Forelimb muscle (tissue), 1 donor: Measurements from ENCODE around the gene RABGAP1. TPM values are rescaled to one million over a fixed set of nuclear protein-coding genes. Genes with fewer than 3 reads are reported as not detected.

Experiments used
- polyA plus RNA-seq: library from polyadenylated mRNA; unstranded; fragments of 120-200 nt; gene quantifications from one replicate; pipeline ENCODE4 v1.2.1, GENCODE V29; 2013; ENCODE audit not compliant: insufficient read length

RABGAP1 gene
- polyA plus RNA-seq, 1 donor: 34.3 TPM

Other genes with a start within 250 kb of the RABGAP1 start
- not detected for gene OR1L4, start 217.0 kb upstream of the RABGAP1 start, polyA plus RNA-seq
- not detected for gene OR1L6, start 198.7 kb upstream of the RABGAP1 start, polyA plus RNA-seq
- gene OR5C1, start 152.1 kb upstream of the RABGAP1 start, polyA plus RNA-seq: not detected
- gene OR1K1, start 140.9 kb upstream of the RABGAP1 start, polyA plus RNA-seq: not detected
- 15.2 TPM for gene PDCL, start 112.4 kb upstream of the RABGAP1 start, polyA plus RNA-seq
- 30.4 TPM for gene RC3H2, start 35.7 kb upstream of the RABGAP1 start, polyA plus RNA-seq
- 9.6 TPM for gene ZBTB6, start 27.7 kb upstream of the RABGAP1 start, polyA plus RNA-seq
- 8.8 TPM for gene ZBTB26, start 9.5 kb upstream of the RABGAP1 start, polyA plus RNA-seq
- gene GPR21, start 92.6 kb downstream of the RABGAP1 start, polyA plus RNA-seq: 0.44 TPM